Fibroblast of lung (primary cell): ENCODE data around the gene SLC2A8. TPM values are rescaled to one million over a fixed set of nuclear protein-coding genes. Genes with fewer than 3 reads are reported as not detected.

Experiments used
- DNase-seq, 2 donors: peaks; one replicate each; pipeline versions ENCODE4 v3.0.0 to v3.0.0-alpha.2; 2010; ENCODE audit warnings: low read depth in 2 of 2
- H2AFZ ChIP-seq: 2 replicates; pipeline ENCODE4 v1.5.1; 2012; ENCODE audit warnings: low read length, control low read depth, inconsistent platforms
- H3K27ac ChIP-seq: 2 replicates; pipeline ENCODE4 v1.5.1; 2011; ENCODE audit warnings: low read length, control low read depth; ENCODE audit not compliant: insufficient read depth
- H3K27me3 ChIP-seq: 2 replicates; pipeline ENCODE4 v1.5.1; 2011; ENCODE audit warnings: mild to moderate bottlenecking, low read length; ENCODE audit not compliant: control insufficient read depth, insufficient read depth
- H3K36me3 ChIP-seq: 2 replicates; pipeline ENCODE4 v1.5.1; 2011; ENCODE audit warnings: low read length; ENCODE audit not compliant: control insufficient read depth, insufficient read depth
- H3K4me1 ChIP-seq: 2 replicates; pipeline ENCODE4 v1.5.1; 2011; ENCODE audit warnings: low read length; ENCODE audit not compliant: control insufficient read depth, insufficient read depth; ENCODE audit errors: extremely low read depth
- H3K4me2 ChIP-seq: 2 replicates; pipeline ENCODE4 v1.5.1; 2011; ENCODE audit warnings: low read length, control low read depth; ENCODE audit not compliant: insufficient read depth; ENCODE audit errors: extremely low read depth
- H3K4me3 ChIP-seq, 4 experiments: fragments of 200-600 bp in 1 of 4; sonication (generic) in 1 of 4; replicated peaks in 1 of 4; 2 replicates each; pipeline ENCODE4 v1.5.1; 2011 to 2016; ENCODE audit warnings: low read length in 4 of 4, low read depth in 3 of 4, mild to moderate bottlenecking in 3 of 4, control low read depth in 2 of 4, inconsistent platforms in 1 of 4, mixed read lengths in 1 of 4; ENCODE audit not compliant: insufficient read depth in 1 of 4; ENCODE audit errors: control extremely low read depth in 1 of 4
- H3K79me2 ChIP-seq: 2 replicates; pipeline ENCODE4 v1.5.1; 2012; ENCODE audit warnings: mild to moderate bottlenecking, low read length, inconsistent platforms; ENCODE audit not compliant: control insufficient read depth, insufficient read depth
- H3K9ac ChIP-seq: 2 replicates; pipeline ENCODE4 v1.5.1; 2011; ENCODE audit warnings: mild to moderate bottlenecking, low read length, control low read depth; ENCODE audit not compliant: insufficient read depth
- H3K9me3 ChIP-seq: 2 replicates; pipeline ENCODE4 v1.5.1; 2012; ENCODE audit warnings: low read depth, low read length; ENCODE audit not compliant: control insufficient read depth, insufficient read depth
- H4K20me1 ChIP-seq: 2 replicates; pipeline ENCODE4 v1.5.1; 2011; ENCODE audit warnings: low read length; ENCODE audit not compliant: control insufficient read depth, insufficient read depth; ENCODE audit errors: extremely low read depth
- EZH2 ChIP-seq: IDR thresholded peaks from 2 replicates; pipeline ENCODE4 v1.5.1; 2012; ENCODE audit warnings: low read length, control low read depth, mild to moderate bottlenecking; ENCODE audit errors: missing control alignments
- polyA plus RNA-seq, 2 donors: library from polyadenylated mRNA; depleted of rRNA in 1 of 2; stranded (reverse) in 1 of 2; unstranded in 1 of 2; fragments of >200 nt; gene quantifications; 2 replicates each; pipeline ENCODE4 v1.2.1, GENCODE V29; 2011 to 2012; ENCODE audit warnings: missing spikeins in 1 of 2
- total RNA-seq: library from RNA; depleted of rRNA; stranded (reverse); fragments of >200 nt; gene quantifications from 2 replicates; pipeline ENCODE4 v1.2.1, GENCODE V29; 2014
- TF ChIP-seq, protein P1 (sequence below), 2 donors: IDR thresholded peaks in 1 of 2; conservative IDR thresholded peaks in 1 of 2; 1 replicate in 1 of 2; 2 replicates in 1 of 2; pipeline ENCODE4 v1.5.1; 2011 to 2012; ENCODE audit warnings: low read length in 2 of 2, control low read depth in 1 of 2, inconsistent platforms in 1 of 2, low read depth in 1 of 2, mild to moderate bottlenecking in 1 of 2

Gene SLC2A8
- total and polyA plus RNA-seq, 2 donors (not counting 1 experiment from before 2014, with no cell fraction given): 4.6 to 11.4 TPM

DNA sequence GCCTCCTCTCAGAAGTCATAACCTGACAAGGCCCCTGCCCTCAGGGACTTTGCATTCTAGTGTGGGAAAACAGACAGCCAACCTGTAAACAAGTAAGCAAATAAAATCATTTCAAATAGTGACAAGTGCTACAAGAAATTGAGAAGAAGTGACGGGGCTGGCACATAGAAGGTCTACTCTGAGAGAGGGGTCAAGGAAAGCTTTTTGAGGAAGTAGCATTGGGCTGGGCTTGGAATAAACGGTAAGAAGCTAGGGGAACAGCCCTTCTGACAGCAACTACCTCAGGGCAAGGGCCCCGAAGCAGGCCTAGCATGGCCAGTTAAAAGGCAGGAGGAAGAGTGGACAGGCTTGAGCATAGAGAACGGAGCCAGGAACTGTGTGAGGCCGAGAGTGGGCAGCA, 4.8 kb upstream of the SLC2A8 start:
- no peaks in the 10 kb centered on the region for H3K36me3 ChIP-seq
- H3K79me2 ChIP-seq: no peaks in the 10 kb centered on the region
- peaks cover 10% of the 10 kb centered on the region for H3K4me1 ChIP-seq
- H4K20me1 ChIP-seq: no peaks in the 10 kb centered on the region
- no peak overlapping the region for H3K9ac ChIP-seq
- H3K27ac ChIP-seq: no peak overlapping the region
- no peak for DNase-seq
- H3K27me3 ChIP-seq: no peaks in the 10 kb centered on the region
- H2AFZ ChIP-seq: no peak overlapping the region
- TF ChIP-seq, protein P1, sequence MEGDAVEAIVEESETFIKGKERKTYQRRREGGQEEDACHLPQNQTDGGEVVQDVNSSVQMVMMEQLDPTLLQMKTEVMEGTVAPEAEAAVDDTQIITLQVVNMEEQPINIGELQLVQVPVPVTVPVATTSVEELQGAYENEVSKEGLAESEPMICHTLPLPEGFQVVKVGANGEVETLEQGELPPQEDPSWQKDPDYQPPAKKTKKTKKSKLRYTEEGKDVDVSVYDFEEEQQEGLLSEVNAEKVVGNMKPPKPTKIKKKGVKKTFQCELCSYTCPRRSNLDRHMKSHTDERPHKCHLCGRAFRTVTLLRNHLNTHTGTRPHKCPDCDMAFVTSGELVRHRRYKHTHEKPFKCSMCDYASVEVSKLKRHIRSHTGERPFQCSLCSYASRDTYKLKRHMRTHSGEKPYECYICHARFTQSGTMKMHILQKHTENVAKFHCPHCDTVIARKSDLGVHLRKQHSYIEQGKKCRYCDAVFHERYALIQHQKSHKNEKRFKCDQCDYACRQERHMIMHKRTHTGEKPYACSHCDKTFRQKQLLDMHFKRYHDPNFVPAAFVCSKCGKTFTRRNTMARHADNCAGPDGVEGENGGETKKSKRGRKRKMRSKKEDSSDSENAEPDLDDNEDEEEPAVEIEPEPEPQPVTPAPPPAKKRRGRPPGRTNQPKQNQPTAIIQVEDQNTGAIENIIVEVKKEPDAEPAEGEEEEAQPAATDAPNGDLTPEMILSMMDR (conservative IDR thresholded peaks at IDR 0.05 in 1 of 2, IDR thresholded peaks at IDR 0.05 in 1 of 2; ENCODE audit: low read depth in 1 of 2, low read length in 2 of 2): no peak
- no peak for TF ChIP-seq EZH2
- no peak overlapping the region for H3K4me2 ChIP-seq
- no peak overlapping the region for H3K4me3 ChIP-seq
- no peaks in the 10 kb centered on the region for H3K9me3 ChIP-seq

- no peaks in the 10 kb centered on the region for H4K20me1 ChIP-seq
- no peaks in the 10 kb centered on the region for H3K79me2 ChIP-seq
- no peaks in the 10 kb centered on the region for H3K27me3 ChIP-seq
- no peak overlapping the region for H2AFZ ChIP-seq
- no peak for DNase-seq
- TF ChIP-seq EZH2: no peak
- TF ChIP-seq, protein P1 (conservative IDR thresholded peaks at IDR 0.05 in 1 of 2, IDR thresholded peaks at IDR 0.05 in 1 of 2; ENCODE audit: low read depth in 1 of 2, low read length in 2 of 2): no peak
- H3K9ac ChIP-seq: no peak overlapping the region
- H3K4me2 ChIP-seq: no peak overlapping the region
- peaks cover 7% of the 10 kb centered on the region for H3K4me1 ChIP-seq
- H3K36me3 ChIP-seq: no peaks in the 10 kb centered on the region
- no peak overlapping the region for H3K27ac ChIP-seq
- no peak overlapping the region for H3K4me3 ChIP-seq
- no peaks in the 10 kb centered on the region for H3K9me3 ChIP-seq
Observed at GRCh38 chr9:127392976-127393375, 4.0 kb upstream of the SLC2A8 start.

DNA sequence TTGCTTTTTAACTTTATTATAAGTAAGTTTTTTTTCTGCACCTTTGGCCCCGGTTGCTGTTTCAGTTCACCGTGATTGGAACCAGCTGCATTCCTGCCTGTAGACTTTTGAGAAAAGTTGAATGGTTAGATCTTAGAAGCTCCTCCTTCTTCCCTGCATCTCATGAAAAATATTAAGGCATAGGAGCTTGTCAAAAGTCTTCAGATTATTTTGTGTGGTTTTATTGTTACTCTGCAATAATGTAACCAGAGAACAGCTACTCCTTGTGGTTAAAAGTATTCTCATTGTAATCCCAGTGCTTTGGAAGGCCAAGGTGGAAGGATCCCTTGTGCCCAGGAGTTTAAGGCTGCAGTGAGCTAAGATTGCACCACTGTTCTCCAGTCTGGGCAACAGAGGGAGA, 3.3 kb upstream of the SLC2A8 start:
- Histone ChIP-seq H3K27me3 (no peaks in the 10 kb centered on the region), H3K4me2 (no peak overlapping the region), H3K79me2 (peaks cover 1% of the 10 kb centered on the region), H3K4me1 (peaks cover 4% of the 10 kb centered on the region), H4K20me1 (no peaks in the 10 kb centered on the region), H3K4me3 (no peak overlapping the region), H3K27ac (no peak overlapping the region), H3K9ac (no peak overlapping the region), H3K9me3 (no peaks in the 10 kb centered on the region), H2AFZ (no peak overlapping the region), H3K36me3 (no peaks in the 10 kb centered on the region)
- peak; percentile 25 to 52 for DNase-seq
- TF ChIP-seq, protein P1 (conservative IDR thresholded peaks at IDR 0.05 in 1 of 2, IDR thresholded peaks at IDR 0.05 in 1 of 2; ENCODE audit: low read depth in 1 of 2, low read length in 2 of 2): peak; percentile 24 to 34
- TF ChIP-seq EZH2: no peak
